ENCODE results near the gene PLCL2.

The PLCL2 gene

GRCh38 chr3:17138246-17139039 is 253.7 kb downstream of the PLCL2 start:
- no peak overlapping the region for H3K4me3 ChIP-seq (ENCODE audit: insufficient read length, low read depth)
- H3K4me1 ChIP-seq (ENCODE audit: insufficient read depth, insufficient read length) = no peaks in the 10 kb centered on the region
- H3K36me3 ChIP-seq (ENCODE audit: insufficient read depth, insufficient read length, low read length) = no peaks in the 10 kb centered on the region
- H3K27me3 ChIP-seq (ENCODE audit: insufficient read depth, insufficient read length) = no peaks in the 10 kb centered on the region
- TF ChIP-seq YY1 (IDR thresholded peaks at IDR 0.05; ENCODE audit: insufficient read depth, insufficient read length) (no peak), SUZ12 (IDR thresholded peaks at IDR 0.05; ENCODE audit: extremely low read depth, insufficient read depth, insufficient read length) (no peak), ZNF274 (IDR thresholded peaks at IDR 0.05; ENCODE audit: low read depth, low read length) (no peak)
- no peak for DNase-seq (ENCODE audit: low read depth, low spot score)
- H3K9me3 ChIP-seq (ENCODE audit: insufficient read depth, low read length) = peaks cover 11% of the 10 kb centered on the region; the same call in 1 of the 2 replicates
- no peak overlapping the region for H3K9ac ChIP-seq (ENCODE audit: insufficient read length, low read depth)
